Liver (tissue), 9 donors: Measurements from ENCODE around the gene RAP1GAP2. TPM values are rescaled to one million over a fixed set of nuclear protein-coding genes. Genes with fewer than 3 reads are reported as not detected.
A peak's percentile ranks its signal among the peaks of the same experiment; 100 is the strongest.

Source experiments
- DNase-seq: peaks from one replicate; pipeline ENCODE4 v3.0.0-alpha.2; 2017; ENCODE audit warnings: low spot score
- H3K27ac ChIP-seq, 2 donors: one replicate each; pipeline ENCODE4 v1.7.0; 2013; ENCODE audit warnings: inconsistent platforms in 2 of 2, low read length in 2 of 2, control low read depth in 1 of 2, low read depth in 1 of 2, mild to moderate bottlenecking in 1 of 2
- H3K27me3 ChIP-seq, 4 donors: one replicate each; pipeline versions ENCODE4 v1.6.1 to v1.7.0; 2013; ENCODE audit warnings: low read length in 3 of 4, inconsistent platforms in 1 of 4, mild to moderate bottlenecking in 1 of 4, moderate library complexity in 1 of 4; ENCODE audit not compliant: control insufficient read depth in 4 of 4, insufficient read depth in 4 of 4
- H3K36me3 ChIP-seq, 4 donors: one replicate each; pipeline versions ENCODE4 v1.6.1 to v1.7.0; 2013; ENCODE audit warnings: low read length in 3 of 4, mild to moderate bottlenecking in 3 of 4, low read depth in 1 of 4, moderate library complexity in 1 of 4; ENCODE audit not compliant: control insufficient read depth in 4 of 4, insufficient read depth in 3 of 4
- H3K4me1 ChIP-seq, 4 donors: one replicate each; pipeline versions ENCODE4 v1.6.1 to v1.7.0; 2013; ENCODE audit warnings: low read length in 3 of 4, mild to moderate bottlenecking in 3 of 4, moderate library complexity in 1 of 4; ENCODE audit not compliant: control insufficient read depth in 4 of 4, insufficient read depth in 4 of 4
- H3K4me3 ChIP-seq, 3 donors: one replicate each; pipeline versions ENCODE4 v1.6.1 to v1.7.0; 2013; ENCODE audit warnings: low read length in 3 of 3, control low read depth in 1 of 3, low read depth in 1 of 3, mild to moderate bottlenecking in 1 of 3
- H3K9ac ChIP-seq, 2 donors: one replicate each; pipeline ENCODE4 v1.7.0; 2013; ENCODE audit warnings: low read length in 2 of 2, mild to moderate bottlenecking in 2 of 2, moderate library complexity in 2 of 2, control low read depth in 1 of 2, low read depth in 1 of 2
- H3K9me3 ChIP-seq, 4 donors: one replicate each; pipeline versions ENCODE4 v1.6.1 to v1.7.0; 2013; ENCODE audit warnings: low read length in 3 of 4; ENCODE audit not compliant: control insufficient read depth in 4 of 4
- ATF3 ChIP-seq: IDR thresholded peaks from 2 replicates; pipeline ENCODE4 v1.6.1; 2016; ENCODE audit warnings: antibody characterized with exemption
- EGR1 ChIP-seq, 2 donors: IDR thresholded peaks; 2 replicates each; pipeline ENCODE4 v1.6.1; 2016 to 2018; ENCODE audit warnings: antibody characterized with exemption in 2 of 2, low read depth in 2 of 2
- FOXA1 ChIP-seq: IDR thresholded peaks from 2 replicates; pipeline ENCODE4 v1.6.1; 2016; ENCODE audit warnings: antibody characterized with exemption
- FOXA2 ChIP-seq: IDR thresholded peaks from 2 replicates; pipeline ENCODE4 v1.6.1; 2016; ENCODE audit warnings: antibody characterized with exemption
- HNF4A ChIP-seq, 2 donors: conservative IDR thresholded peaks; 2 replicates each; pipeline ENCODE4 v1.6.1; 2016; ENCODE audit warnings: antibody characterized with exemption in 2 of 2, mild to moderate bottlenecking in 2 of 2
- HNF4G ChIP-seq: IDR thresholded peaks from 2 replicates; pipeline ENCODE4 v1.6.1; 2016; ENCODE audit warnings: antibody characterized with exemption
- JUND ChIP-seq, 2 donors: IDR thresholded peaks; 2 replicates each; pipeline ENCODE4 v1.6.1; 2016; ENCODE audit warnings: antibody characterized with exemption in 2 of 2
- NR2F2 ChIP-seq: IDR thresholded peaks from 2 replicates; pipeline ENCODE4 v1.6.1; 2016; ENCODE audit warnings: antibody characterized with exemption
- RAD21 ChIP-seq, 2 donors: IDR thresholded peaks; 2 replicates each; pipeline ENCODE4 v1.6.1; 2016; ENCODE audit warnings: antibody characterized with exemption in 2 of 2, mild to moderate bottlenecking in 2 of 2
- REST ChIP-seq: IDR thresholded peaks from 2 replicates; pipeline ENCODE4 v1.6.1; 2016; ENCODE audit warnings: antibody characterized with exemption, mild to moderate bottlenecking
- RXRA ChIP-seq, 2 donors: IDR thresholded peaks; 2 replicates each; pipeline ENCODE4 v1.6.1; 2017 to 2018; ENCODE audit warnings: antibody characterized with exemption in 2 of 2, mild to moderate bottlenecking in 1 of 2
- TAF1 ChIP-seq: conservative IDR thresholded peaks from 2 replicates; pipeline ENCODE4 v1.6.1; 2016; ENCODE audit warnings: antibody characterized with exemption, mild to moderate bottlenecking
- YY1 ChIP-seq: IDR thresholded peaks from 2 replicates; pipeline ENCODE4 v1.6.1; 2016; ENCODE audit warnings: antibody characterized with exemption, mild to moderate bottlenecking
- WGBS: extraction: QIAGEN DNeasy Blood & Tissue Kit; methylation state at CpG from one replicate; pipeline ENCODE4 v1.1.7; 2013; 5-methylcytosine and 5-hydroxymethylcytosine counted together
- polyA plus RNA-seq, 2 donors: library from polyadenylated mRNA; stranded (reverse) in 1 of 2; unstranded in 1 of 2; fragments of 200-250 nt in 1 of 2; fragments of >200 nt in 1 of 2; fragmentation: Nextera tagmentation in 1 of 2; extraction: Ambion mirVana in 1 of 2; gene quantifications; one replicate each; pipeline versions ENCODE4 v1.2.1 to v1.2.3, GENCODE V29; 2013 to 2015
- total RNA-seq, 2 donors: library from RNA; depleted of rRNA; stranded (reverse); fragments of >200 nt; gene quantifications; one replicate each; pipeline ENCODE4 v1.2.3, GENCODE V29; 2014
- TF ChIP-seq, protein P1 (sequence below): IDR thresholded peaks from 2 replicates; pipeline ENCODE4 v1.6.1; 2016; ENCODE audit warnings: antibody characterized with exemption
- donor health status: healthy.
- donor health status: healthy.
- donor health status: healthy.
- donor health status: healthy.
- donor health status: healthy.

Gene RAP1GAP2
- total and polyA plus RNA-seq, 4 donors, result 0.56 to 1.7 (median 1.1) TPM

DNA sequence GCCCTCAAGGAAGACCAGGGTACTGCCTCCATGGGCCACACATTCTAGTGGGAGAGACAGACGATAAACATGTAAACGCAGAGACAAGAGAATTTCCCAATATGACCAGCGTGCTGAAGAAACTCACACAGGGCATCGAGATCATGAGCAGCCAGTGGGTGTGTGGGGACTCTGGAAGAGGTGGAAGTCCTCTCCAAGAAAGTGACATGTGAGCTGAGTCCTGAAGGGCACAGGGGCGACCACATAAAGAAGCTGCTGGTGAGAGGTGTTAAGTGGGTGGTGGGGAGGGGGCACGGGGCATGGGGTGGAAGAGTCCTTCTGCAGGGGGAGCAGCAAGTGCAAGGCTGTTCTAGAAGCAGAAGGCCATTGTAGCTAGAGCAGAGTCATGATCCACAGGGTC is 21.0 kb upstream of the RAP1GAP2 start:
- peaks cover 0 to 4% (median 2%) of the 10 kb centered on the region in 4 donors for H3K27me3 ChIP-seq
- H3K36me3 ChIP-seq, result no peaks in the 10 kb centered on the region
- peaks cover 0 to 7% (median 5%) of the 10 kb centered on the region in 4 donors for H3K4me1 ChIP-seq
- H3K9ac ChIP-seq, result no peak overlapping the region
- no peak for DNase-seq
- no peaks in the 10 kb centered on the region for H3K9me3 ChIP-seq
- H3K27ac ChIP-seq, result no peak overlapping the region
- no peak overlapping the region for H3K4me3 ChIP-seq
- WGBS, result 78% methylated on average over 6 of the region's 6 CpGs
- TF ChIP-seq REST (no peak), HNF4A (conservative IDR thresholded peaks at IDR 0.05) (no peak), RAD21 (IDR thresholded peaks at IDR 0.05) (no peak)

DNA sequence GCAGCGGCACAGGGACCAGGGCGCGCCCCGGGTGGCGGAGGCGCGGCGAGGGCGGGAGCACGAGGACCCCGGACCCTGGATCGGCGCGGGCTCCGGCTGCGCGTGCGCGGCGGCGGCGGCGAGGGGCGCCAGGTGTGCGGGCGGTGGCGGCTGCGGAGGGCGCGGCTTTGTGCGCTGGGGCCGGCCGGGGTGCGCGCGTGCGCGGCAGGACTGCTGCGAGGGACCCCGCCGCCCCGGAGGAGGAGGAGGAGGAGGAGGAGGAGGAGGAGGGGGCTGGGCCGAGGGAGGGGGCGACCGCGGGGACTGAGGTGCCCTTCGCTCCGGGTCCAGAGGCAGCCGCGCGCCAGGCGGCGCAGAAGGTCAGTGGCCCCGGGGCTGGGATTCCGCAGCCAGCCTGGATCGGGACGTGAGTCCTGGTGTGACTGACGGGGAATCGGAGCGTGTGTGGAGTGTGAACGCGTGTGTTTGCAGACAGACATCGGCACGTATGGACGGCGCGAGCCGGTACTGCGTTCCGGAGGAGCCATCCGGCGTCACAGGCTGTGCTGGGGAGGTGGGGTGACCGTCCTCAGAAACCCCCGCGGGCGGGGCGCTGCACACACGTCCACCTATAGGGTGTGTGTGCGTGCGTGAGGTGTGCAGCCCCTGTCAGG is 19.5 kb upstream of the RAP1GAP2 start:
- 2% methylated on average over 80 of the region's 80 CpGs for WGBS

DNA sequence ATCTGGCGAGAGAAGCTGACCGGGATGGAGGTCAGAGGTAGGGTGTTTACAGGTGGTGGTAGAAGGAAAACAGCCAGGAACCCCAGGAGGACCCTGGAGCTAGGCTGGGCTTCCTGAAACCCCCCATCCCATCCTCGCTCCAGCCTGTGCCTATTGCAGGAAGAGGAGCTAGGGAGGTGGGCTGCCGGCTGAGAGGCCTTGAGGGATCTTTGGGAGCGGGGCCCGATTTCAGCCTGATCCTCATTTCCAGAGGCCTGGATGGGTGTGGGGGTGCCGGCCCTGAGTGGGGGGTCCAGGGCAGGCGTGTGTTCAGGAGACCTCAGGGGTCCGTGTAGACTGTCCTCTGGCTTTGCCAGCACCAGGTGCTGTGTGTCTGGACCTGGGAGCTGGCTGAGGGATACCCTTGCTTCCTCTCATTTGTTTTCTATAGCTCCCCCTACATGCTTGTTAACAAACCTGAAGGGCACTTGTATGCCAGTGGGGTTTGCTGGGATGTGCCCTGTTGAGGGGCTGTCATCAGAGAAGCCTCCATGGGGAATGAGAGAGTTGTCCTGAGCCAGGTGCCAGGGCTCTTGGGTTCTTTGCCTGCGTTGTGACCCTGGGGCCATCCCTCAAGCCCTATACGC is 18.9 kb upstream of the RAP1GAP2 start:
- Histone ChIP-seq H3K36me3 (no peaks in the 10 kb centered on the region), H3K27me3 (peaks cover 0 to 4% (median 2%) of the 10 kb centered on the region in 4 donors), H3K9me3 (no peaks in the 10 kb centered on the region), H3K4me1 (peaks cover 0 to 7% (median 5%) of the 10 kb centered on the region in 4 donors), H3K4me3 (peak overlapping the region in 2 of 3 donors; percentile 30 to 32), H3K9ac (no peak overlapping the region), H3K27ac (no peak overlapping the region)
- no peak for TF ChIP-seq RXRA (IDR thresholded peaks at IDR 0.05)
- no peak for TF ChIP-seq FOXA2
- no peak for TF ChIP-seq YY1
- no peak for TF ChIP-seq FOXA1
- DNase-seq, result no peak
- WGBS, result 41% methylated on average over 11 of the region's 11 CpGs

More for the DNA sequence above, 19.5 kb upstream of the RAP1GAP2 start:
- Histone ChIP-seq H3K9me3 (no peaks in the 10 kb centered on the region), H3K36me3 (no peaks in the 10 kb centered on the region), H3K4me1 (peaks cover 0 to 7% (median 5%) of the 10 kb centered on the region in 4 donors), H3K4me3 (peak overlapping the region in 2 of 3 donors; percentile 30 to 32), H3K27ac (no peak overlapping the region), H3K9ac (no peak overlapping the region), H3K27me3 (peaks cover 0 to 4% (median 2%) of the 10 kb centered on the region in 4 donors)
- TF ChIP-seq NR2F2 (no peak), HNF4G (no peak), FOXA1 (no peak), HNF4A (conservative IDR thresholded peaks at IDR 0.05) (peak; percentile 18 to 38)
- DNase-seq, result peak; percentile 73

DNA sequence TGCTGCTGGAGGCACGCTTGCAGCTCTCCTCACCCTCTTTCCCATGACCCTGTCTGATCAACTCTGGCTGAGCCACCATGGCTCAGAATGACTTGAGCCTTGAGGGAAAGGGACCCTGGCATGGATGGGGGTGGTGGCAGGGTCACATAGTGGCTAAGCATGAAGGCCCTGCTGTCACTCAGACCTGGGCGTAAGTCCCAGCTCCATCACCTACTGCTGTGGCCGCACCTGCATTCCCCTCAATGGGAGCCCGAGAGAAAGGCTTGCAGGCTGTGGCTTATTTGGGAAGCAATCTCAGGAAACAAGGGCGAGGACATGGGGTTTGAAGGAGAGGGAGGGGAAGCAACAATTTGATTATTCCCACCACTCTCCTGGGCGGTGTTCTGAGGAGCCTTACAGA is 17.7 kb upstream of the RAP1GAP2 start:
- DNase-seq, result no peak
- peaks cover 0 to 4% (median 2%) of the 10 kb centered on the region in 4 donors for H3K27me3 ChIP-seq
- H3K9ac ChIP-seq, result no peak overlapping the region
- 83% methylated on average over 6 of the region's 6 CpGs for WGBS
- H3K27ac ChIP-seq, result no peak overlapping the region
- H3K4me3 ChIP-seq, result no peak overlapping the region
- no peaks in the 10 kb centered on the region for H3K9me3 ChIP-seq
- peaks cover 0 to 7% (median 5%) of the 10 kb centered on the region in 4 donors for H3K4me1 ChIP-seq
- no peaks in the 10 kb centered on the region for H3K36me3 ChIP-seq
- TF ChIP-seq TAF1 (no peak), RXRA (IDR thresholded peaks at IDR 0.05) (no peak), HNF4G (no peak), RAD21 (IDR thresholded peaks at IDR 0.05) (no peak), YY1 (no peak), EGR1 (IDR thresholded peaks at IDR 0.05; ENCODE audit: low read depth in 2 of 2) (no peak), JUND (IDR thresholded peaks at IDR 0.05) (no peak), REST (no peak), FOXA2 (no peak), FOXA1 (no peak), ATF3 (no peak), NR2F2 (no peak), HNF4A (conservative IDR thresholded peaks at IDR 0.05) (no peak)
- TF ChIP-seq, protein P1, sequence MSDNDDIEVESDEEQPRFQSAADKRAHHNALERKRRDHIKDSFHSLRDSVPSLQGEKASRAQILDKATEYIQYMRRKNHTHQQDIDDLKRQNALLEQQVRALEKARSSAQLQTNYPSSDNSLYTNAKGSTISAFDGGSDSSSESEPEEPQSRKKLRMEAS, result no peak
